Measurements from ENCODE around the gene MANBA.
A peak's percentile ranks its signal among the peaks of the same experiment; 100 is the strongest.
"Not testable (repeated sequence)": the region's sequence is repeated elsewhere in the genome, so short reads cannot be mapped to it uniquely, and the experiment has no call there.

The MANBA gene

DNA sequence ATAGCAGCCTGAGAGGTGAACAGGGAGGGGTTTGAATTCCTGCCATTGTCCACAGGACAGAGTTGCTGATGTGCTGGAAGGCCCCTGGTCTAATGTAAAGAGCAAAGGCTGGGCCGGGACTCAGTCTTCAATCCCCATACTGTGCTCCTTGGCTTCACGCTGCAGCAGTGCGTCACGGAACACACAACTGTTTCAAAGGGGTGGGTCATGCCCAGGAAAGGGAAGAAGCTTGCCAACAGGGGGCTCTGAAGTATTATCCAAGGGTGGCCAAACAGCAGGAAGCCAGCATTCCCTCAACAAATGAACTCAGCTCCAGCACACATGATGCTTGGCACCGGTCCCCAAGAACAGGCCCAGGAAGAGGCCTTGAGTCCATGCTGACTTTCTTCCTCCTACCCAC is 137.1 kb downstream of the MANBA start:
- no peak overlapping the region for H2BK120ac ChIP-seq (ENCODE audit: insufficient read depth, low read length, poor library complexity)
- H2AK5ac ChIP-seq (ENCODE audit: low read length): peak overlapping the region; percentile 36
- no peak overlapping the region for H3K14ac ChIP-seq (ENCODE audit: low read length)
- no peaks in the 10 kb centered on the region for H3K27me3 ChIP-seq (ENCODE audit: insufficient read depth, low read length)
- peaks cover 17% of the 10 kb centered on the region for H3K79me1 ChIP-seq (ENCODE audit: low read length)
- no peaks in the 10 kb centered on the region for H3K36me3 ChIP-seq (ENCODE audit: control insufficient read depth in 1 of 2, insufficient read depth in 2 of 2, low read length in 2 of 2)
- no peaks in the 10 kb centered on the region for H3K9me3 ChIP-seq (ENCODE audit: insufficient read depth, low read depth, low read length)
- no peak overlapping the region for H3K9ac ChIP-seq (ENCODE audit: low read length)
- no peak overlapping the region for H4K12ac ChIP-seq (ENCODE audit: low read depth, low read length)
- no peak overlapping the region for H3K23ac ChIP-seq (ENCODE audit: low read length)
- H2BK12ac ChIP-seq (ENCODE audit: low read length): peak overlapping the region; percentile 47
- H3K4me3 ChIP-seq (ENCODE audit: low read depth, low read length): no peak overlapping the region
- peak overlapping the region; percentile 12 for H3K18ac ChIP-seq (ENCODE audit: low read length)
- H3K4me1 ChIP-seq (ENCODE audit: control insufficient read depth in 1 of 2, insufficient read depth in 2 of 2, low read length in 2 of 2): peaks cover 9 to 22% of the 10 kb centered on the region in 2 experiments
- no peaks in the 10 kb centered on the region for H3K79me2 ChIP-seq (ENCODE audit: control insufficient read depth, insufficient read depth, low read length, poor library complexity)
- no CpG with 5 or more reads among the region's 5 CpGs for WGBS (ENCODE audit: extremely low coverage, insufficient coverage, insufficient read length)
- H3K4me2 ChIP-seq (ENCODE audit: low read length): no peak overlapping the region
- peak overlapping the region; percentile 47 for H2BK5ac ChIP-seq (ENCODE audit: low read depth, low read length, poor library complexity)
- H4K8ac ChIP-seq (ENCODE audit: low read depth, low read length): peak overlapping the region; percentile 25
- peak in 1 of 2 donors; percentile 37 for DNase-seq
- no peak overlapping the region for H3K27ac ChIP-seq (ENCODE audit: low read depth, low read length)
- peak overlapping the region; percentile 3 for H4K91ac ChIP-seq (ENCODE audit: low read depth, low read length)
- H2AFZ ChIP-seq (ENCODE audit: insufficient read depth, low read length, poor library complexity): peak overlapping the region; percentile 27
- peak overlapping the region; percentile 43 for H3K4ac ChIP-seq (ENCODE audit: low read depth, low read length)

DNA sequence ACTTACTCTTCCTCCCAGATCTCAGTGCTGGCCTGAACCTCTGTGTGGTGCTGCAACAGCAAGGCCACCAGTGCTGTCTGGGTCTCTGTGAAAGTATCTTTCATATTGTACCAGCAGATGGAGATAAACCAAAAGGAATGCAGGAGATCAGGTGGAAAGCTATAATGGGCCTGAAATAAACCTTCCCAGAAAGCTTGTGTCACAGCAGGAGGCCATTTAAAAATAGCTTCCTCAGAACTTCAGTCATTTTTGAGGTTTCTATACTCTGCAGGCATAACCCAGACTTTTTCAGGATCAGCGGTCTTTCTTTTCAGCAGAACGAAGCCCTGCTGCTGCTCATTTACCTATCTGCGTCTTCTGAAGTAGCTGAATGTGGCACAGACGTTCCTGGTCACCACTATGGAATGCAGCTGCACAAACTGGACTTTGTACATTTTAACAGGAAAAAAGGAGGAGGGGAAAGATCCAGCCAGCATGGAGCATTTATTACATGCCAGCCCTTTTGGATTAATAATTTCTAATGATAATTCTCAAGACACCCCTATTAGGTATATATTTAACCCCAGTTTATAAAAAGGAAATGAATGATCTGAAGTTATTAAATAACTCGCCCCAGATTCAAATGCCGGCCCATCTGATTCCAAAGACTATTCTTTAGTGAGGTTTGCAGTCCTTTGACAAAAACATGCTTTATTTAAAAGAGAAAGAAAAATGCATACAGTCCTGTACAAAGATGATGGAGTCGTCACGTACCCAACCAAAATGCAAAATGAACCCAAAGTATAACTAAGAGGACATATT is 139.9 kb downstream of the MANBA start:
- Histone ChIP-seq H3K4me3 (ENCODE audit: low read depth, low read length) (no peak overlapping the region), H4K12ac (ENCODE audit: low read depth, low read length) (no peak overlapping the region)
- no CpG with 5 or more reads among the region's 8 CpGs for WGBS (ENCODE audit: extremely low coverage, insufficient coverage, insufficient read length)

DNA sequence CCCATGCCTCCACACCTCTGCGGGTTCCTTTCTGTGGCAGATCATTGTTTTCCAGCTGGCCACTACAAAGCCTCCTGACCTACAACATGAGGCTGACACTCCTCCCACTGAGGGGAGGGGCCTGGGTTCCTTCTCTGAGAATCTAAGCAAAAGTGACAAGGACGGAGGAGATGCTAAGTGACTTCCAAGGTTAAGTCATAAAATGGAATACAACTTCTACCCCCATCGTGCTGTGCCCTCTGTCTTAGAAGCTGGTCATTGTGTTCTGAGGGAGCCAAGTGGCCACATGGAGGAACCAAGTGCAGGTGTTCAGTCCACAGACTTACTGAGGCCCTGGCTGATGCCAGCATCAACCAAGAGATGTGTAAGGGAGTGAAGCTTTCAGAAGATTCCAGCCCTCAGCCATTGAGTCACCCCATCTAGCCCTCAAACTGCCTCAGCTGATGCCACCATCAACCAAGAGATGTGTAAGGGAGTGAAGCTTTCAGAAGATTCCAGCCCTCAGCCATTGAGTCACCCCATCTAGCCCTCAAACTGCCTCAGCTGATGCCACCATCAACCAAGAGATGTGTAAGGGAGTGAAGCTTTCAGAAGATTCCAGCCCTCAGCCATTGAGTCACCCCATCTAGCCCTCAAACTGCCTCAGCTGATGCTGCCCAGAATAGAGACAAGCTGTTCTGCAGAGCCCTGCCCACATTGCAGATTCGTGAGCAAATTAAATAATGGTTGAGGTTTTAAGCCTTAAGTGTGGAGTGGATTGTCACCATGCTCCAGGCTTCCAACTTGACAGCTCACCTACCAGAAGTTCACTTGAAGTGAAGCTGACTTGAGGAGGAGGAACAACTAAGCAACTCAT is 140.8 kb downstream of the MANBA start:
- Histone ChIP-seq H3K79me1 (ENCODE audit: low read length) (peaks cover 13% of the 10 kb centered on the region), H3K4me2 (ENCODE audit: low read length) (peak overlapping the region; percentile 49), H3K4me1 (ENCODE audit: control insufficient read depth in 1 of 2, insufficient read depth in 2 of 2, low read length in 2 of 2) (peaks cover 9 to 20% of the 10 kb centered on the region in 2 experiments), H3K27ac (ENCODE audit: low read depth, low read length) (peak overlapping the region; percentile 80), H2BK120ac (ENCODE audit: insufficient read depth, low read length, poor library complexity) (peak overlapping the region; percentile 48), H2BK12ac (ENCODE audit: low read length) (peak overlapping the region; percentile 87), H3K14ac (ENCODE audit: low read length) (peak overlapping the region; percentile 59), H2BK5ac (ENCODE audit: low read depth, low read length, poor library complexity) (peak overlapping the region; percentile 67), H4K8ac (ENCODE audit: low read depth, low read length) (peak overlapping the region; percentile 17), H2AK5ac (ENCODE audit: low read length) (peak overlapping the region; percentile 11), H4K91ac (ENCODE audit: low read depth, low read length) (peak overlapping the region; percentile 45)
- not testable (repeated sequence) for H3K4ac ChIP-seq (ENCODE audit: low read depth, low read length); H3K9me3 ChIP-seq (ENCODE audit: insufficient read depth, low read depth, low read length); H3K9ac ChIP-seq (ENCODE audit: low read length); H4K12ac ChIP-seq (ENCODE audit: low read depth, low read length); H3K36me3 ChIP-seq (ENCODE audit: control insufficient read depth in 1 of 2, insufficient read depth in 2 of 2, low read length in 2 of 2); H3K23ac ChIP-seq (ENCODE audit: low read length); H3K79me2 ChIP-seq (ENCODE audit: control insufficient read depth, insufficient read depth, low read length, poor library complexity); H3K4me3 ChIP-seq (ENCODE audit: low read depth, low read length); H3K27me3 ChIP-seq (ENCODE audit: insufficient read depth, low read length); H3K18ac ChIP-seq (ENCODE audit: low read length); H2AFZ ChIP-seq (ENCODE audit: insufficient read depth, low read length, poor library complexity)
- no CpG with 5 or more reads among the region's 4 CpGs for WGBS (ENCODE audit: extremely low coverage, insufficient coverage, insufficient read length)
- peak; percentile 27 to 42 for DNase-seq

More for the DNA sequence above, 139.9 kb downstream of the MANBA start:
- Histone ChIP-seq H2AK5ac (ENCODE audit: low read length) (no peak overlapping the region), H3K9ac (ENCODE audit: low read length) (no peak overlapping the region), H3K4me2 (ENCODE audit: low read length) (peak overlapping the region; percentile 49), H2BK12ac (ENCODE audit: low read length) (no peak overlapping the region), H3K4ac (ENCODE audit: low read depth, low read length) (no peak overlapping the region), H3K4me1 (ENCODE audit: control insufficient read depth in 1 of 2, insufficient read depth in 2 of 2, low read length in 2 of 2) (peaks cover 9 to 22% of the 10 kb centered on the region in 2 experiments), H4K8ac (ENCODE audit: low read depth, low read length) (no peak overlapping the region), H3K23ac (ENCODE audit: low read length) (no peak overlapping the region), H3K79me1 (ENCODE audit: low read length) (peaks cover 15% of the 10 kb centered on the region), H2BK5ac (ENCODE audit: low read depth, low read length, poor library complexity) (peak overlapping the region; percentile 67), H3K14ac (ENCODE audit: low read length) (no peak overlapping the region), H2BK120ac (ENCODE audit: insufficient read depth, low read length, poor library complexity) (no peak overlapping the region), H3K27me3 (ENCODE audit: insufficient read depth, low read length) (no peaks in the 10 kb centered on the region), H3K18ac (ENCODE audit: low read length) (no peak overlapping the region), H4K91ac (ENCODE audit: low read depth, low read length) (peak overlapping the region; percentile 45), H2AFZ (ENCODE audit: insufficient read depth, low read length, poor library complexity) (no peak overlapping the region), H3K27ac (ENCODE audit: low read depth, low read length) (peak overlapping the region; percentile 80), H3K36me3 (ENCODE audit: control insufficient read depth in 1 of 2, insufficient read depth in 2 of 2, low read length in 2 of 2) (peaks cover 6 to 7% of the 10 kb centered on the region in 2 experiments), H3K79me2 (ENCODE audit: control insufficient read depth, insufficient read depth, low read length, poor library complexity) (no peaks in the 10 kb centered on the region), H3K9me3 (ENCODE audit: insufficient read depth, low read depth, low read length) (no peaks in the 10 kb centered on the region)
- DNase-seq: peak; percentile 70 to 79

DNA sequence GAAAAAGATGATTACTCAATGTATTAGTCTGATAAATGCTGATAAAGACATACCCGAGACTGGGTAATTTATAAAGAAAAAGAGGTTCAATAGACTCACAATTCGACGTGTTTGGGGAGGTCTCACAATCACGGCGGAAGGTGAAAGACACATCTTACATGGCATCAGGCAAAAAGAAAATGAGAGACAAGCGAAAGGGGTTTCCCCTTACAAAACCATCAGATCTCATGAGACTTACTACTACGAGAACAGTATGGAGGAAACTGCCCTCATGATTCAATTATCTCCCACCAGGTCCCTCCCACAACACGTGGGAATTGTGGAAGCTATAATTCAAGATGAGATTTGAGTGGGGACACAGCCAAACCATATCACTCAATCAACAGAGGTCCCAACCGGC is 141.7 kb downstream of the MANBA start:
- H4K8ac ChIP-seq (ENCODE audit: low read depth, low read length); H2BK5ac ChIP-seq (ENCODE audit: low read depth, low read length, poor library complexity); H4K91ac ChIP-seq (ENCODE audit: low read depth, low read length); H3K79me2 ChIP-seq (ENCODE audit: control insufficient read depth, insufficient read depth, low read length, poor library complexity); H3K23ac ChIP-seq (ENCODE audit: low read length); DNase-seq; H2BK12ac ChIP-seq (ENCODE audit: low read length); H4K12ac ChIP-seq (ENCODE audit: low read depth, low read length); H2AFZ ChIP-seq (ENCODE audit: insufficient read depth, low read length, poor library complexity); H3K14ac ChIP-seq (ENCODE audit: low read length); H3K27me3 ChIP-seq (ENCODE audit: insufficient read depth, low read length); H3K4ac ChIP-seq (ENCODE audit: low read depth, low read length); H3K18ac ChIP-seq (ENCODE audit: low read length); H3K9ac ChIP-seq (ENCODE audit: low read length); H2BK120ac ChIP-seq (ENCODE audit: insufficient read depth, low read length, poor library complexity); H3K9me3 ChIP-seq (ENCODE audit: insufficient read depth, low read depth, low read length); H3K27ac ChIP-seq (ENCODE audit: low read depth, low read length); H2AK5ac ChIP-seq (ENCODE audit: low read length); H3K4me2 ChIP-seq (ENCODE audit: low read length); H3K4me3 ChIP-seq (ENCODE audit: low read depth, low read length): not testable (repeated sequence)
- Histone ChIP-seq H3K79me1 (ENCODE audit: low read length) (peaks cover 13% of the 10 kb centered on the region), H3K4me1 (ENCODE audit: control insufficient read depth in 1 of 2, insufficient read depth in 2 of 2, low read length in 2 of 2) (peaks cover 14 to 25% of the 10 kb centered on the region in 2 experiments), H3K36me3 (ENCODE audit: control insufficient read depth in 1 of 2, insufficient read depth in 2 of 2, low read length in 2 of 2) (peaks cover 14 to 15% of the 10 kb centered on the region in 2 experiments)
- no CpG with 5 or more reads among the region's 9 CpGs for WGBS (ENCODE audit: extremely low coverage, insufficient coverage, insufficient read length)

Data from trophoblast cell (in vitro differentiated cells and primary cell).